Liver (tissue), 9 donors: ENCODE results near the gene RAB11FIP5. TPM values are rescaled to one million over a fixed set of nuclear protein-coding genes. Genes with fewer than 3 reads are reported as not detected.

Experiments used
- DNase-seq: peaks from one replicate; pipeline ENCODE4 v3.0.0-alpha.2; 2017; ENCODE audit warnings: low spot score
- H3K27ac ChIP-seq, 2 donors: one replicate each; pipeline ENCODE4 v1.7.0; 2013; ENCODE audit warnings: inconsistent platforms in 2 of 2, low read length in 2 of 2, control low read depth in 1 of 2, low read depth in 1 of 2, mild to moderate bottlenecking in 1 of 2
- H3K27me3 ChIP-seq, 4 donors: one replicate each; pipeline versions ENCODE4 v1.6.1 to v1.7.0; 2013; ENCODE audit warnings: low read length in 3 of 4, inconsistent platforms in 1 of 4, mild to moderate bottlenecking in 1 of 4, moderate library complexity in 1 of 4; ENCODE audit not compliant: control insufficient read depth in 4 of 4, insufficient read depth in 4 of 4
- H3K36me3 ChIP-seq, 4 donors: one replicate each; pipeline versions ENCODE4 v1.6.1 to v1.7.0; 2013; ENCODE audit warnings: low read length in 3 of 4, mild to moderate bottlenecking in 3 of 4, low read depth in 1 of 4, moderate library complexity in 1 of 4; ENCODE audit not compliant: control insufficient read depth in 4 of 4, insufficient read depth in 3 of 4
- H3K4me1 ChIP-seq, 4 donors: one replicate each; pipeline versions ENCODE4 v1.6.1 to v1.7.0; 2013; ENCODE audit warnings: low read length in 3 of 4, mild to moderate bottlenecking in 3 of 4, moderate library complexity in 1 of 4; ENCODE audit not compliant: control insufficient read depth in 4 of 4, insufficient read depth in 4 of 4
- H3K4me3 ChIP-seq, 3 donors: one replicate each; pipeline versions ENCODE4 v1.6.1 to v1.7.0; 2013; ENCODE audit warnings: low read length in 3 of 3, control low read depth in 1 of 3, low read depth in 1 of 3, mild to moderate bottlenecking in 1 of 3
- H3K9ac ChIP-seq, 2 donors: one replicate each; pipeline ENCODE4 v1.7.0; 2013; ENCODE audit warnings: low read length in 2 of 2, mild to moderate bottlenecking in 2 of 2, moderate library complexity in 2 of 2, control low read depth in 1 of 2, low read depth in 1 of 2
- H3K9me3 ChIP-seq, 4 donors: one replicate each; pipeline versions ENCODE4 v1.6.1 to v1.7.0; 2013; ENCODE audit warnings: low read length in 3 of 4; ENCODE audit not compliant: control insufficient read depth in 4 of 4
- ATF3 ChIP-seq: IDR thresholded peaks from 2 replicates; pipeline ENCODE4 v1.6.1; 2016; ENCODE audit warnings: antibody characterized with exemption
- CTCF ChIP-seq: fragments of 150-350 bp; IDR thresholded peaks from 2 replicates; pipeline ENCODE4 v1.5.1; 2017; ENCODE audit warnings: improper control_type of control experiment, low read depth, low read length; ENCODE audit not compliant: missing input control
- FOXA1 ChIP-seq: IDR thresholded peaks from 2 replicates; pipeline ENCODE4 v1.6.1; 2016; ENCODE audit warnings: antibody characterized with exemption
- FOXA2 ChIP-seq: IDR thresholded peaks from 2 replicates; pipeline ENCODE4 v1.6.1; 2016; ENCODE audit warnings: antibody characterized with exemption
- GABPA ChIP-seq, 2 donors: IDR thresholded peaks in 1 of 2; conservative IDR thresholded peaks in 1 of 2; 2 replicates each; pipeline ENCODE4 v1.6.1; 2016; ENCODE audit warnings: antibody characterized with exemption in 2 of 2, mild to moderate bottlenecking in 1 of 2, moderate library complexity in 1 of 2
- HNF4A ChIP-seq, 2 donors: conservative IDR thresholded peaks; 2 replicates each; pipeline ENCODE4 v1.6.1; 2016; ENCODE audit warnings: antibody characterized with exemption in 2 of 2, mild to moderate bottlenecking in 2 of 2
- HNF4G ChIP-seq: IDR thresholded peaks from 2 replicates; pipeline ENCODE4 v1.6.1; 2016; ENCODE audit warnings: antibody characterized with exemption
- JUND ChIP-seq, 2 donors: IDR thresholded peaks; 2 replicates each; pipeline ENCODE4 v1.6.1; 2016; ENCODE audit warnings: antibody characterized with exemption in 2 of 2
- MAX ChIP-seq: IDR thresholded peaks from 2 replicates; pipeline ENCODE4 v1.6.1; 2016; ENCODE audit warnings: antibody characterized with exemption
- NR2F2 ChIP-seq: IDR thresholded peaks from 2 replicates; pipeline ENCODE4 v1.6.1; 2016; ENCODE audit warnings: antibody characterized with exemption
- RAD21 ChIP-seq, 2 donors: IDR thresholded peaks; 2 replicates each; pipeline ENCODE4 v1.6.1; 2016; ENCODE audit warnings: antibody characterized with exemption in 2 of 2, mild to moderate bottlenecking in 2 of 2
- REST ChIP-seq: IDR thresholded peaks from 2 replicates; pipeline ENCODE4 v1.6.1; 2016; ENCODE audit warnings: antibody characterized with exemption, mild to moderate bottlenecking
- RXRA ChIP-seq, 2 donors: IDR thresholded peaks; 2 replicates each; pipeline ENCODE4 v1.6.1; 2017 to 2018; ENCODE audit warnings: antibody characterized with exemption in 2 of 2, mild to moderate bottlenecking in 1 of 2
- SP1 ChIP-seq: IDR thresholded peaks from 2 replicates; pipeline ENCODE4 v1.6.1; 2018; ENCODE audit warnings: antibody characterized with exemption, mild to moderate bottlenecking
- TAF1 ChIP-seq: conservative IDR thresholded peaks from 2 replicates; pipeline ENCODE4 v1.6.1; 2016; ENCODE audit warnings: antibody characterized with exemption, mild to moderate bottlenecking
- YY1 ChIP-seq: IDR thresholded peaks from 2 replicates; pipeline ENCODE4 v1.6.1; 2016; ENCODE audit warnings: antibody characterized with exemption, mild to moderate bottlenecking
- ZBTB33 ChIP-seq: IDR thresholded peaks from 2 replicates; pipeline ENCODE4 v1.6.1; 2016; ENCODE audit warnings: antibody characterized with exemption
- WGBS: extraction: QIAGEN DNeasy Blood & Tissue Kit; methylation state at CpG from one replicate; pipeline ENCODE4 v1.1.7; 2013; 5-methylcytosine and 5-hydroxymethylcytosine counted together
- polyA plus RNA-seq, 2 donors: library from polyadenylated mRNA; stranded (reverse) in 1 of 2; unstranded in 1 of 2; fragments of 200-250 nt in 1 of 2; fragments of >200 nt in 1 of 2; fragmentation: Nextera tagmentation in 1 of 2; extraction: Ambion mirVana in 1 of 2; gene quantifications; one replicate each; pipeline versions ENCODE4 v1.2.1 to v1.2.3, GENCODE V29; 2013 to 2015
- total RNA-seq, 2 donors: library from RNA; depleted of rRNA; stranded (reverse); fragments of >200 nt; gene quantifications; one replicate each; pipeline ENCODE4 v1.2.3, GENCODE V29; 2014
- donor health status: healthy.
- donor health status: healthy.
- donor health status: healthy.
- donor health status: healthy.
- donor health status: healthy.

Gene RAB11FIP5
- total and polyA plus RNA-seq, 4 donors = 2.8 to 8.1 (median 5.4) TPM

- WGBS = 95% methylated on average over 3 of the region's 3 CpGs
- no peak overlapping the region for H3K27ac ChIP-seq
- no peak overlapping the region for H3K9ac ChIP-seq
- H3K4me3 ChIP-seq = no peak overlapping the region
- TF ChIP-seq YY1 (no peak), GABPA (IDR thresholded peaks at IDR 0.05 in 1 of 2, conservative IDR thresholded peaks at IDR 0.05 in 1 of 2) (no peak), TAF1 (no peak), RXRA (IDR thresholded peaks at IDR 0.05) (no peak), SP1 (no peak), CTCF (no peak), ZBTB33 (no peak), JUND (IDR thresholded peaks at IDR 0.05) (no peak), HNF4G (no peak), REST (no peak), NR2F2 (no peak), FOXA1 (no peak), FOXA2 (no peak), RAD21 (IDR thresholded peaks at IDR 0.05) (no peak), MAX (no peak), HNF4A (conservative IDR thresholded peaks at IDR 0.05) (no peak)
- H3K27me3 ChIP-seq = no peaks in the 10 kb centered on the region
- H3K9me3 ChIP-seq = no peaks in the 10 kb centered on the region
- no peaks in the 10 kb centered on the region for H3K4me1 ChIP-seq
- no peak for DNase-seq
- no peaks in the 10 kb centered on the region for H3K36me3 ChIP-seq
These were observed 13.3 kb downstream of the RAB11FIP5 start for GRCh38 chr2:73099486-73099885.

- Histone ChIP-seq H3K27ac (no peak overlapping the region), H3K27me3 (no peaks in the 10 kb centered on the region), H3K36me3 (no peaks in the 10 kb centered on the region), H3K4me1 (peaks cover 0 to 2% (median 0%) of the 10 kb centered on the region in 4 donors), H3K4me3 (no peak overlapping the region), H3K9me3 (no peaks in the 10 kb centered on the region), H3K9ac (no peak overlapping the region)
- 83% methylated on average over 3 of the region's 3 CpGs for WGBS
- TF ChIP-seq CTCF = no peak
- TF ChIP-seq HNF4A (conservative IDR thresholded peaks at IDR 0.05) = no peak
- TF ChIP-seq RAD21 (IDR thresholded peaks at IDR 0.05) = no peak
- TF ChIP-seq MAX = no peak
- TF ChIP-seq NR2F2 = no peak
- no peak for TF ChIP-seq ATF3
- TF ChIP-seq HNF4G = no peak
- TF ChIP-seq ZBTB33 = no peak
- DNase-seq = no peak
These were observed 16.8 kb downstream of the RAB11FIP5 start for GRCh38 chr2:73095910-73096309.
